NCI-H1436 treated with DMSO at 0.1 percent for 48 hours (cell line): ENCODE measurements around the gene MAP3K21.

ENCODE experiments used
- DNase-seq: peaks from one replicate; lab custom pipeline; 2025; lab: John Stamatoyannopoulos, UW

Gene MAP3K21

GRCh38 chr1:233326319-233326718 is 1.2 kb upstream of the MAP3K21 start:
- DNase-seq = no peak

DNA sequence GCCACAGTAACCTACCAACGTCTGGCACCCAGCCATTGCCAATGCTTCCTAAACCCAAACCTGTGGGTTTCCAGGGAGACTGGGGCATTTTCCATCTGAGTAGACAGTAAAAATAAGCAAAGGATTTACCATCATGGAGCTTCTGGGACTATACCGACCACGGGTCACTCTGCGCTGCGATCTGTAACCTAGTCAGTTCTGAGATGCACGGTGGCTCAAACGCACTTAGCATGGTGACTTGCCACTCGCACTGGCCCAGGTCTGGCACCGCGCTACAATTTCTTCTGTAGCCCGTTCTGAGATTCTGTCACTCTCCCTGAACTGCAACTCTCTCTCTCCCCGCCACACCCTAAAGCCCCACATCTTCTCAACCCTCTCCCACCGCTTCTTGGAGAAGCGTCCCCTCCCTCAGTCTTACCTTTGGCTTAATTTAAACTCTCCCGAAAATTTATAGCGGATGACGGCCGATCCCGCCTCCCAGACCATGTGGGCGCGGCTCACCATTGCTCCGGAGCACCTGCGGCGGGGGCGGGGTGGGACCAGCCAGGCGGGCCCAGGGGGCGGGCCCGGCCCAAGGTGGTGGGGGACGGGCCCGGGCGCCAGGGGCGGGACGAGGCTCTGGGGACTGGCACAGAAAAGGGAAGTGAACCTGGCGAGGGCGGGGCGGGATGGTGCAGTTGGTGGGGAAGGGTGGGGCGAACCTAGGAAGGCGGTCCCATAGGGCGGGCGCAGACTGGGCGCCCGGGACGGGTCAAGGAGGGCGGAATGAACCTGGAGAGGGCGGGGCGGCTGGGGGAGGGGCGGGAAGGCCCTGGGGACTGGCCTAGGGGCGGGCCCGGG is 493 bp upstream of the MAP3K21 start:
- peak; percentile 90 for DNase-seq

DNA sequence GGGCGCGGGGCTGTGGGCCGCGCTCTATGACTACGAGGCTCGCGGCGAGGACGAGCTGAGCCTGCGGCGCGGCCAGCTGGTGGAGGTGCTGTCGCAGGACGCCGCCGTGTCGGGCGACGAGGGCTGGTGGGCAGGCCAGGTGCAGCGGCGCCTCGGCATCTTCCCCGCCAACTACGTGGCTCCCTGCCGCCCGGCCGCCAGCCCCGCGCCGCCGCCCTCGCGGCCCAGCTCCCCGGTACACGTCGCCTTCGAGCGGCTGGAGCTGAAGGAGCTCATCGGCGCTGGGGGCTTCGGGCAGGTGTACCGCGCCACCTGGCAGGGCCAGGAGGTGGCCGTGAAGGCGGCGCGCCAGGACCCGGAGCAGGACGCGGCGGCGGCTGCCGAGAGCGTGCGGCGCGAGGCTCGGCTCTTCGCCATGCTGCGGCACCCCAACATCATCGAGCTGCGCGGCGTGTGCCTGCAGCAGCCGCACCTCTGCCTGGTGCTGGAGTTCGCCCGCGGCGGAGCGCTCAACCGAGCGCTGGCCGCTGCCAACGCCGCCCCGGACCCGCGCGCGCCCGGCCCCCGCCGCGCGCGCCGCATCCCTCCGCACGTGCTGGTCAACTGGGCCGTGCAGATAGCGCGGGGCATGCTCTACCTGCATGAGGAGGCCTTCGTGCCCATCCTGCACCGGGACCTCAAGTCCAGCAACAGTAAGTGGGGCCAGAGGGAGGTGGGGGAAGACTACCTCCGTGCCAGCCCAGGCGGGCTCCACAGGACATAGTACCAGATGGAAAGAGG is 808 bp downstream of the MAP3K21 start:
- DNase-seq = no peak

DNA sequence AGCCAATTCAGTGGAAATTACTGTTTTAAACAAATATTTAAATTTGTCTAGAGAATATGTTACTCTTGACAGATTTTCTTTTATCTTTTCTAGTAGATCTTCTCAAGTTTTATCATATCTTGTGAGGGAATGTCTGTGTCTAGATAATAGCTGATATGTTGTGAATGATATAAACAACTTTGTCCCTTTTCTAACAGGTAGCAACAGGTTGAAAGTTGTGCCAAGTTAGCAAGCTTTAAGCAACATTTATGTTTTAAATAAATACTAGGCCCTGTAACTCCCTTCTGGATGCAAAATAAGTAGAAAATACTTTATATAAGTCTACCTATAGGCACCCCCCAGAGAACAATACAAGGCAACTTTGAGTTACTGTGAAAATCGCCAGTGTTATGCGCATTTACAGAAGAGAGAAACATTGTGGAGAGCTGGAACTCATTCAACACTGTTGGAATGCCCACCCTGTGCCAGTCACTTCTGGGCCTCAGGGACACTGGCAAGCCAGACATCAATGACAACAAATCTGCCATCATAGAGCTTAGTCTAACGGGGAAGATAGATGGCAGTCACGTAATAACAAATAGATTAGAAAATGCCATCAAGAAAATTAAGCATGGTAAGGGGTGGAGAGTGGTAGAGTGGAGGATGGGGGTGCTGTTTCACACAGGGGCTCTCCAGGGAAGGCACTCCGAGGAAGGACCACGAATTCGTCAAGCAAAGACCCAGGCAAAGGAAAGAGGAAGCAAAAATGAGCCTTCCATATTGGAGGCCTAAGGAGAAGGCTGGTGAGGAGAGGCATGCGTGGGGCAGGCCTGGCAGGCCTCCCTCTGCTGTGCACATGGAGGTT is 4.4 kb downstream of the MAP3K21 start:
- DNase-seq = no peak

DNA sequence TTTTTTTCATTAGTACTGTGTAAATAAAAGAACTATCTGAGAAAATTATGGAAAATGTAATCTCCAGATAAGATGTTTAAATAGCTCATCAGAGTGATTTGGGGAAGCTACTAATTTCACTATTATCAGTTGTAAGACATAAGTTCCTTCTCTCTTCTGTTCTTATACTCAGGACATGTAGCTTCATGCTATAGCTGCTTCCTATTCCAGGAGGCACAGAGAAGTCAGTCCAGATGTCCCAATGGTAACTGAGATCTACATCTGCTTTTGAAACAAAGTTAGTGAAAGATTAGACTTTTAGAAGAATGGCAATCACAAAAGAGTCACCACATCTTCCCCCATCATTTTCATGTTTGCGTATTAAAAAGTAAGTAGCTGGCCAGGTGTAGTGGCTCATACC is 5.6 kb downstream of the MAP3K21 start:
- no peak for DNase-seq

DNA sequence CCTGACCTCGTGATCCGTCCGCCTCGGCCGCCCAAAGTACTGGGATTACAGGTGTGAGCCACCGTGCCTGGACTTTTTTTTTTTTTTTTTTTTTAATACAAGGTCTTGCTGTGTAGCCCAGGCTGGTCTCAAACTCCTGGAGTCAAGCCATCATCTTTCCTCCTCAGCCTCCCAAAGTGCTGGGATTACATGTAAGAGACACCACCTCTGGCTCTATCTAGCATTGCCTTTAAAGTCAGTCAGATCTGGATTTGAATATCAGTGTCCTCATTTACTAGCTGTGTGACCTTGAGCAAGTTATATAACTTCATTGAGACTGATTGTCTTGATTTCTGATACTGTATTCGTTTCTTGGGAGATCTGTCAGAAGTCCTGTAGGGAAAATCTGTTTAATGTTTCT is 6.6 kb downstream of the MAP3K21 start:
- DNase-seq = no peak

DNA sequence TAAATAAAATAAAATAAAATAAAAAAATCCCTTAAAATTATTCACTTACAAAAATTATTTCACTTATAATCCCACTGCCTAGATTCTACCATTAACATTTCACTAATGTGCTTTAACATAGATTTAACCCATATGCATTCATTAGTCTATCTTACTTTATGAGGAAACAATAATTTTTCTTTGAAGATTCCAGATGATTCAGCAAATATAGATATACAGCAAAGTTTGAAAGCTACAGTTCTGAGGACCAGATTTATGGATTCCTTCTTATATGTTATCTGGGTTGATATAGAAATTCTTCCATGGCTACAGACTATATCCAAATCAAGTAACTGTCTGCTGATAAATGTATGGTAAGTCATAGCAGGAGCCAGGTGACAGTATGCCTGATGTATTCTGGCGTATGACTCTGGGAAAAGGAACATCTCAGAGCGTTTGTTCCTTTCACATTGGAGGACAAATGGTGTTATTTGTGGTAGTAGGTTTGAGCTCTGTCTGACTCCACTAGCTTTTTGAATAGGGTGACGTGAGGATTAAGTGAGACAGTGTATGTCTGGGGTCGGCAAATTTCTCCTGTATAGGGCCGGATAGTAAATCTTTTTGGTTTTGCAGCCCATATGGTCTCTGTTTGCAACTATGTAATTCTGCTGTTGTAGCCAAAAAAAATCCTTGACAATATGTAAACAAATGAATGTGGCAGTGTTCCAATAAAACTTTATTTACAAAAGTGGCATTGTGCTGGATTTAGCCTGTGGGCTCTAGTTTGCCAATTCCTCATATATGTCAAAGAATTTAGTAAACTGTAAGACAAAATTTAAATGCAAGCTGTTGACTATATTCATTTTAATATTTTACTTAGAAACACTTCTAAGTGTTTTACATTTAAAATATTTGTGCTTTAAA is 9.3 kb downstream of the MAP3K21 start:
- no peak for DNase-seq

DNA sequence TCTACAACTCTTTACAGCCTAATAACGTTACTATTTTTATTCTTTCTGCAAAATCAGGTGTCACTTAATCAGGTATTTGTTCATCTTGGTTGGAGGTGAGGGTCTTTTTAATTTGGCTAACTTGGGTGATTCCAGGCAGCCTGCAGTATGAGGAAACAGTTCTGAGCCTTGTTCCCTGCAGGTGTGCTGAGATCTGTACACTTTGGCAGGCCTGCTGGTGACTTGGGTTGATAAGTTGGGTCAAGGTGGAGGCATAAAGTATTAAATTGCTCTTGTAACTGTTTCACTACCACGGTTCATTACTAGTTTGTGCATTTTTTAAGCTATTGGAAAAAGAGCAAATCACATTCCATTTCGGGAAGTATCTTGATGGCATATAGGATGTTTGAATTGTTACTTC is 10.0 kb downstream of the MAP3K21 start:
- DNase-seq = no peak

- DNase-seq = no peak
Measured at GRCh38 chr1:233338102-233338501, 10.6 kb downstream of the MAP3K21 start.

DNA sequence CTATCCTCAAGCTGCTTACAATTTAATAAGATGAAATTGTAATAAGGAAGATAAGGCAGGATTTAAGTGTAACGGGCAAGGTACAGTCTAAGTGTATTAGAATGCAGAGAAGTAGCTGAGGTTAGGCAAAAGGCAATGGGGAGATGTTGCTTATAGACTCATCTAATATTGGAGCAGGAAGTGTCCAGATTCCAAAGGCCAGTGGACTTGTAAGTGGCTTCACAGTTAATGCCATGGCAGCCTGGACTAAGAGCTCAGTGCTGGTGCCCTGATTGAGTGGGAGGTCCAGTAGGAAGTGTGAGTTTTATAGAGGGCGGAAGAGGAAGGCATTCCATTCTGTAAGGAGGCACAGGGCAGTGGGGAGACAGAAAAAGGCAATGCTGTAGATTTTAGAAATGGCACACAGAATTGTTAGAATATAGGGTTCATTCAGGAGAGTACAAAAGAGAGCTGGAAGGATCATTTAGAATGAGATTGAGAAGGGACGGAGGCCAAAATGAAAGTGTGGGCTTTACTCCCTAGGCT is 12.6 kb downstream of the MAP3K21 start:
- no peak for DNase-seq

- no peak for DNase-seq
Measured at GRCh38 chr1:233340966-233341516, 13.5 kb downstream of the MAP3K21 start.

DNA sequence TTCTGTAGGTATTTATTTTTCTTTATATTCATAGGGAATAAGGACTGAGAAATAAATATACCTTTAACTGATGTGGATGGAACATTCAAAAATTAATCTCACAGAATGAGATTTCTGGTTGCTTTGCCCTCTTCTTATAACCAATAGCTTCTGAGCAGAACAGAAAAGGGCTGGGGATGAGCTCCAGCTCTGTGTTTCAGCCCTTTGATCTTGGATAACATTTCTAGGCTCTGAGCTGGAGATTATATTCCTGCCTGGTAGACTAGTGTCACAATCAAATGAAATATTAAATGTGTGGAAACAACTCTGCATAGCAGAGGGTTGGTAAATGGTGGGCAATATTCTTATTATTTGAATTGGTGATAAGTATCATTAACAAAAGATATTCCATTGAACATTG is 14.6 kb downstream of the MAP3K21 start:
- DNase-seq = no peak

DNA sequence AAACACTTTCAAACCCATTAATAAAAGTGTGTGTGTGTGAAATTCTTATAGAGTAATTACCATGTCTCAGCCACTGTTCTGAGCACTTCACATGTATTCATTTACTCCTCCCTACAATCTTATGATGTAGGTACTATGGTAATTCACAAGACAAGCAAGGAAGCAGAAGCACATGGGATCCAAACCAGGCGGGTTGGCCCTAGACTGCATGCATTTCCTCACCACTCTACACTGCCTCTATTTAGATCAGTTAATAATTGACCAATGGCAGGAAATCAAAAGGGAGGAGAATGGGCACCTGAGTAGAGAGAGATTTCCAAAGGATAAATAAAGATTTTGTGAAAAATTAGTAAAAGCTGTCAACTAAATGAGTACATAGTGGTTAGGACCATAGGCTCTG is 15.7 kb downstream of the MAP3K21 start:
- DNase-seq = no peak

GRCh38 chr1:233347338-233347737 is 19.8 kb downstream of the MAP3K21 start:
- no peak for DNase-seq

GRCh38 chr1:233349137-233349536 is 21.6 kb downstream of the MAP3K21 start:
- no peak for DNase-seq

GRCh38 chr1:233354983-233355382 is 27.5 kb downstream of the MAP3K21 start:
- DNase-seq = no peak

DNA sequence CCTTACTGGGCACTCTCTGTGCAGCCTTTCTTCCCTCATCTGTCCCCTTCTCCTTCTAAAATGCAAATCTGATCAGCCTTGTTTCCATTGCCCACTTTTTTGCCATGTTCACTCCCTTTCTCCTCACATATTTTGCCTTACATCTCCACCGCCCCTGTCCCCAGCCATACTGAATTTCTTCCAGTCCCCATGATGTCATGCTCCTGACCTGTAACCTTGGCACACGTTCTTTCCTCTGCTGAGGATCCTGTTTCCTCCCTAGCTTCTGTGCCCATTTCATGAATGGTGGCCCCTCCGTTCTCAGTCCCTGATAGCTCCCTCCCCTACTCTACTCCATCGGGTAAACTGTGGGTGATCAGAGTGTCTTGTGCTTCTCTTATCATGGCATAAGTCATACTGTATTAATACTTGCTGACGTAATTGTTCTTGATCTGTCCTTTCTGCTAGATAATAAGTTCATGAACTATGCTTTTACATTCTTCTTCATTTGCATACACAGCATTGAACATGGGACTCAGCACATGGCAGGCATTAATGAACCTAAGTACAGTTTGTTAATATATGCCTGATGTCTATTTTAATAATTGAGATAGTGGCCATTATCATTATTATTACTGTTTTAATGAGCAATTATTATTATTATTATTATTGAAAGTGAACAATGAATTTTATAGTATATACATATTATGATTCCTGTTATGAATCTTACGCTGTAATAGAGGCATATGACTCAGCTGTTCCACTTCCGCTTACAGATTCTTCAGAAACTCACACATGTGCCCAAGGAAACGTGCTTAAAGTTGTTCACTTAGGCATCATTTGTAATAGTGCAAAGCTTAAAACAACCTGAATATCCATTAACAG is 28.5 kb downstream of the MAP3K21 start:
- no peak for DNase-seq

GRCh38 chr1:233356705-233356987 is 29.1 kb downstream of the MAP3K21 start:
- DNase-seq = no peak

DNA sequence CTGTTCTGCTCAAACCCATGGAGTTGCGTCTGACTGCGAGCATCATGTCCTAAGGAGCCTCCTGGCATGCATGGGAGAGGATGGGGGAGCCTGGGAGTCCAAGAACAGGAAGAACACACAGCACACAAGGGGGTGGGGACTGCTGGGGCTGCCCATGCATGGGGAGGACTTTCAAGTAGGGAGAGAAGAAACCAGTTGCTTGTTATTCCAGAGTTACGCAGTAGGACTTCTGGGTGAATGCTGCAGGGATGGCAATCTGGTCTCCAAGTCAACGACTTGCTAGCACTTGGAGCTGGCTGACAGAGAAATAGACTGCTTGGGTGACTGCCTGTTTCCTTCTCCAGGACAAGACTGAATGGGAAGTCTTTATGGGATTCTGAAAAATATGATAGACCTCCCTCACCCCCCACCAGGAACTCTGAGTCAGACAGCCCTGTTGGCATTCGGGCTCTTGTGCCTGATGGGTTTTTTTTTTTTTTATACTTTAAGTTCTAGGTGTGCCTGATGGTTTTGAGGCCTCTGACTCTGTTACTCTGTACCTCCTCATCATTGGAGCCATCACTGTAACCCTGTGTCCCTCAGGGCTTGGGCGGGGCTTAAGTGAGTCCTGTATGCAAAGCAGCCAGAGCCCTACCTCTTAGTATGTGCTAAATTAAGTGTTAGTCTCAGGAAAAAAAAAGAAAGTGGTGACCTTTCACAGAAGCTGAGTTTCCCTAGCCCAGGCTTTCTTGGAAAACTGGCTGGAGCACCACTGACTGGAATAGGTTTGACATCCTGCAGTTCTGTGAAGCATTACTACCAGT is 30.3 kb downstream of the MAP3K21 start:
- no peak for DNase-seq
